Activated CD8-positive, alpha-beta memory T cell treated with anti-CD3 and anti-CD28 coated beads, Interleukin-2, amount 50 U/mL, for 4 hours (primary cell): Measurements from ENCODE around the gene BCAS3.
"Not testable (repeated sequence)": the region's sequence is repeated elsewhere in the genome, so short reads cannot be mapped to it uniquely, and the experiment has no call there.

Source experiments
- DNase-seq: peaks from one replicate; pipeline ENCODE4 v3.0.0-alpha.2; 2020

The BCAS3 gene

GRCh38 chr17:60891149-60891548 lies 213.5 kb downstream of the BCAS3 start:
- no peak for DNase-seq

GRCh38 chr17:60893475-60893874 lies 215.8 kb downstream of the BCAS3 start:
- no peak for DNase-seq

DNA sequence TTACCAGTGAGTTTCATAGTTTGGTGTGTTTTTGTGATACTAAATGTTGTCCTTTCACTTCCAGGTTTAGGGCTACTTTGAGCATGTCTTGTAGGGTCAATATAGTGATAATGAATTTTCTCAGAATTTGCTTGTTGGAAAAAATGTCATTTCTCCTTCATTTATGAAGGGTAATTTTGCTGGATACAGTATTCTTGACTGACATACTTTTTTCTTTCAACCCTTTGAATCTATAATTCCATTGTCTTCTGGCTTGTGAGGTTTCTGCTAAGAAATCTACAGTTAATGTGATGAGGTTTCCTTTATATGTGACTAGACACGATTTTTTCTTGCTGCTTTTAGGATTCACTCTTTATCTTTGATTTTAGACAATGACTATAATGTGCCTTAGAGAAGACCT lies 219.3 kb downstream of the BCAS3 start:
- DNase-seq, result no peak

GRCh38 chr17:60899115-60899514 lies 221.5 kb downstream of the BCAS3 start:
- no peak for DNase-seq

GRCh38 chr17:60900688-60901087 lies 223.0 kb downstream of the BCAS3 start:
- DNase-seq, result no peak

DNA sequence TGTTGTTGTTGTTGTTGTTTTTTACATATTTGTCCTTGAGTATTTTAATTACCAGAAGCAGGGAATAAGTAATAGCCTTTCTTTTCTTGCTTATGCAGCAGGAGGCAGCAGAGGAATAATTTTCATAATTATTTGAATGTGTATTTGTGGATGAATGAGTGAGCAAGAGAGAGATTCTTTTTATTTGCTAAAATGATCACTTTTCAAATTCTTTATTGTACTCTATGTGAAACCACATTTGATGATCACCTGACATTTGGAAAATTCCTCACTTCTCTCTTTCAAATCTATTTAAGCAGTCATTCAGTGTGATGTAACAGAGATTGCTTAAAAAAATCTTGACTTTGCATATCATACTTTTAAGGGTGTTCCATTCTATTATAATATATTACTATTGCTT lies 223.6 kb downstream of the BCAS3 start:
- no peak for DNase-seq

DNA sequence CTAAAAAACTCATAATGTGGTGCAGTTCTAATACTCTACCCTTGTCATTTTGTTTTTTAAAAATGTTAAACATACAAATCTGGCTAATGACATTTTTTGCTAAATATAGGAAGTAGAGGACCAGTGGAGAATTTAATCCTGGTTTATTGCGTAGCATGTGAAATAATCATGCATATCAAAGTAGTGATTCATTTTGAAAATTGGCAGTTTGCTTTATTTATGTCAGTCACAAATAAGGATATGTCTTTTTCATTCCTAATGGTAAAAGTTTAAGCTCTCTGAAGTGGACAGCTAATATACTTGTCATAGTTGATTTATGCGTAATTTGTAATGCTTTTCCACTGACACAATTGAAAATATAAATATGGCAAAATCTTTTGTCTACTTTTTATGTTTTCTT lies 224.2 kb downstream of the BCAS3 start:
- DNase-seq, result no peak

DNA sequence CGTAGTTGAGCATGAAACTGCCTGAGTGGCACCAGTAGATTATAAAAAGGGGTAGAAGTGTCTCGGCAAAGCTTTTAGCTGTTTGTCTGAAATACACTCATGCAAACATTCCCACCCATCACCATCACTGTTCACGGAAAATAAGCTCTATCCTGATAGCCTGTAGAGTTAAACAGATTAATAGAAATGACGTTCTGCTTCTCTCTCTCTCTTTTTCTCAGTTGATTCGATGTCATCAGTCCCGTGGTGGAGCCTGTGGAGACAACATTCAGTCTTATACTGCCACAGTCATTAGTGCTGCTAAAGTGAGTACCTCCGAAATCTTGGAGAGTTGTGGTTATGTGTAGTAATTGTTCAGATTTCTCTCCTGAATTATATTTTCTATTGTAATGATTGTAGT lies 224.7 kb downstream of the BCAS3 start:
- no peak for DNase-seq

GRCh38 chr17:60904582-60904981 lies 226.9 kb downstream of the BCAS3 start:
- DNase-seq, result no peak

GRCh38 chr17:60905709-60906108 lies 228.1 kb downstream of the BCAS3 start:
- DNase-seq, result no peak

DNA sequence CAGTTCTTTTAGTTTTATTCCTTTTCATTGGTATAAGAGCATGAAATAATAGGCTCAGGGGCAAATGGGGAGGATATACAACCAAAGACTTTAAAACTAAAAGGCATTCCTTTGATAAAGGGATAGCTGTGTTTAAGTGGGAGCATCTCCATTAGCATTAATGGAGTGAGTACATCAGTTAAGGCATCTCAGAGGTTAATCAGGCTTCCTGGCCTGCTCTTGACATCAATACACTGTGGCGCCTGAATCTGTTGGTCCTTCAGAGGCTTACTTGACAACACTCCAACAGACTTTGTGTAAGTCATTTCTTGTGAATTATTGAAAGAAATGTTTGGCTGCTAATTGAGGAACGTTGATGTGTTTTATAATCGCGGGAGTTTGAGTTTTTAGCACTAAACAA lies 230.7 kb downstream of the BCAS3 start:
- DNase-seq, result no peak

DNA sequence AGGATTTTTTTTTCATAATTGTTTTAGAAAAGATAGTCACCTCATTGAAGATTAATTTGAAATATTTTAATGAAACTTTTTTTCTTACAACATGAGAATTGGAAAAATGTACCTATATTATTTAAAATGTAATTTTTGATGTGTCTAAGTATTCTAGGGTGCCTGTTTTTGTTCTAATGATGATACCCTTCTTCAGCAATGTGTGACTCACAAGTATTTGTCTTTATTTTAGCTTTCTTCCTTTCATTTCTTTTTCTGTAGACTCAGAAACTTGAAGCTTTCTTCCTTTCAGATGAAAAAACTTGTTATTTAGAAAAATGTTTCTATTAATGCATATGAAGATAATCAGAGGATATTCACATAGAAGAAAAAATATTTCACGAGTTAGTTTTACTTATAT lies 231.8 kb downstream of the BCAS3 start:
- DNase-seq, result no peak

- no peak for DNase-seq
Observed at GRCh38 chr17:60910415-60910814, 232.8 kb downstream of the BCAS3 start.

- DNase-seq, result no peak
Observed at GRCh38 chr17:60914078-60914477, 236.4 kb downstream of the BCAS3 start.

DNA sequence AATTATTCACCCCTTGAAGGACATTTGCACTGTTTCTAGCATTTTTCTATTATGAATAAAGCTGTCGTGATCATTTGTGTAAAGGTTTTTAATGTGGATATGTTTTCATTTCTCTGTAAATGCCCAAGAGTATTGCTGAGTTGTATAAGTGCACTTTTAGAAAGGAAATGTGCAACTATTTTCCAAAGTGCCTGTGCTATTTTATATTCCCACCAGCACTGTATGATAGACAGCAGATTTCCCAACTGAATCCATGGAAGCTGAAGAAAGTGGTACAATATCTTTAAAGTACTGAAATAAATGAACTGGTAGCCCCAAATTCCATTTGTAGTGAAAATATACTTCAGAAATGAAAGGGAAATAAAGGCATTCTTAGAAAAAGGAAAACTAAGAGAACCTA lies 238.4 kb downstream of the BCAS3 start:
- no peak for DNase-seq

DNA sequence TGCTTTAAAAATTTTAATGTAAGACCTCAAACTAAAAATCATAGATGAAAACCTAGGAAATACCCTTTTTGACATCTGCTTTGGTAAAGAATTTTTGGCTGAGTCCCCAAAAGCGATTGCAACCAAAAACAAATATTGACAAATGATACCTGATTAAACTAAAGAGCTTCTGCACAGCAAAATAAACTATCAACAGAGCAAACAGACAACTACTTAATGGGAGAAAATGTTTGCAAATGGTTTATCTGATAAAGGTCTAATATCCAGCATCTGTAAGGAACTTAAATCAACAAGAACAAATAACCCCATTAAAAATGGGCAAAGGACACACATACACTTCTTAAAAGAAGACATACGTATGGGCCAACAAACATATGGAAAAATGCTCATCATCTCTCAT lies 242.5 kb downstream of the BCAS3 start:
- DNase-seq, result no peak

- no peak for DNase-seq
Observed at GRCh38 chr17:60923000-60923399, 245.3 kb downstream of the BCAS3 start.

DNA sequence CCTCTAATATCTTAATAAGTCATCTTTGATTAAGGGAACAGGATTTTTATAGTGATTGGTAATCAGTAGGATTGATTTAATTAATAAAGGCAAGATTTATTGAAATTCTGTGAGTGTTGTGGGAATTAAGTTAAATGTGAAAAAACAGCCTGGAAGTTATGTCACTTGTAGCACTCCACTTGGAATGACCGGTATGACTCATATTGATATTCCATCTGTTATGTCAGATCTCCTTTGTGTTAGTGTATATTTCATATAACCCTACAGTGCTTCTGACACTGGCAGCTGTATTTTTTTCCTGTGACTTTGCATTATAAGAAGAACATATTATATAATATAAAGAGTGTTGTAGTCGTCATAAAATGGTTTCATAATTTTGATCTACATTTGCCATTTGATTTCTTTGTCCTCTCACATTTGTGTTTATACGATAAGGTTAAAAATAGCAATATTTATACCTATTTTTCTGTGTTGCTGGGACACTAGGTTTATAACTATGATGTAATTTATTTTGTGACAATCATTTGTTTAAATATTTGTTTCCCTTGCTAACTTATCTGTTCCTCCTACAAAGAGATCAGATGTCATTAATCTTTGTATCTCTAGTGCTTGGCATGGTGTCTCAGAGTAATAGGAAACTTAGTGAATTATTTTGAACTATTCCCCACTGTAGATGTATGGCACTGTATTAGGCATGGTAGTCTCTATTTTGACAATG lies 249.0 kb downstream of the BCAS3 start:
- no peak for DNase-seq

- DNase-seq, result no peak
Observed at GRCh38 chr17:60933739-60934138, 256.1 kb downstream of the BCAS3 start.

GRCh38 chr17:60934723-60935122 lies 257.1 kb downstream of the BCAS3 start:
- DNase-seq, result no peak

DNA sequence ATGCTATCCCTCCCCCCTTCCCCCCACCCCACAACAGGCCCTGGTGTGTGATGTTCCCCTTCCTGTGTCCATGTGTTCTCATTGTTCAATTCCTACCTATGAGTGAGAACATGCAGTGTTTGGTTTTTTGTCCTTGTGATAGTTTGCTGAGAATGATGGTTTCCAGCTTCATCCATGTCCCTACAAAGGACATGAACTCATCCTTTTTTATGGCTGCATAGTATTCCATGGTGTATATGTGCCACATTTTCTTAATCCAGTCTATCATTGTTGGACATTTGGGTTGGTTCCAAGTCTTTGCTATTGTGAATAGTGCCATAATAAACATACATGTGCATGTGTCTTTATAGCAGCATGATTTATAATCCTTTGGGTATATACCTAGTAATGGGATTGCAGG lies 258.3 kb downstream of the BCAS3 start:
- not testable (repeated sequence) for DNase-seq

- DNase-seq, result no peak
Observed at GRCh38 chr17:60939318-60939717, 261.7 kb downstream of the BCAS3 start.

- DNase-seq, result no peak
Observed at GRCh38 chr17:60941028-60941427, 263.4 kb downstream of the BCAS3 start.

- no peak for DNase-seq
Observed at GRCh38 chr17:60941571-60941970, 263.9 kb downstream of the BCAS3 start.

GRCh38 chr17:60944751-60945150 lies 267.1 kb downstream of the BCAS3 start:
- DNase-seq, result no peak

- no peak for DNase-seq
Observed at GRCh38 chr17:60947100-60947499, 269.4 kb downstream of the BCAS3 start.
